HG02973 (cell line): Measurements from ENCODE around the gene SLC9A9.

ENCODE experiments used
- ATAC-seq: cut with Tn5 transposase; IDR thresholded peaks from one replicate; pipeline ENCODE4 v1.9.1; 2021; ENCODE audit warnings: moderate library complexity; ENCODE audit not compliant: unreplicated experiment

SLC9A9 gene

GRCh38 chr3:143430568-143430967, 417.7 kb downstream of the SLC9A9 start:
- no peak for ATAC-seq

DNA sequence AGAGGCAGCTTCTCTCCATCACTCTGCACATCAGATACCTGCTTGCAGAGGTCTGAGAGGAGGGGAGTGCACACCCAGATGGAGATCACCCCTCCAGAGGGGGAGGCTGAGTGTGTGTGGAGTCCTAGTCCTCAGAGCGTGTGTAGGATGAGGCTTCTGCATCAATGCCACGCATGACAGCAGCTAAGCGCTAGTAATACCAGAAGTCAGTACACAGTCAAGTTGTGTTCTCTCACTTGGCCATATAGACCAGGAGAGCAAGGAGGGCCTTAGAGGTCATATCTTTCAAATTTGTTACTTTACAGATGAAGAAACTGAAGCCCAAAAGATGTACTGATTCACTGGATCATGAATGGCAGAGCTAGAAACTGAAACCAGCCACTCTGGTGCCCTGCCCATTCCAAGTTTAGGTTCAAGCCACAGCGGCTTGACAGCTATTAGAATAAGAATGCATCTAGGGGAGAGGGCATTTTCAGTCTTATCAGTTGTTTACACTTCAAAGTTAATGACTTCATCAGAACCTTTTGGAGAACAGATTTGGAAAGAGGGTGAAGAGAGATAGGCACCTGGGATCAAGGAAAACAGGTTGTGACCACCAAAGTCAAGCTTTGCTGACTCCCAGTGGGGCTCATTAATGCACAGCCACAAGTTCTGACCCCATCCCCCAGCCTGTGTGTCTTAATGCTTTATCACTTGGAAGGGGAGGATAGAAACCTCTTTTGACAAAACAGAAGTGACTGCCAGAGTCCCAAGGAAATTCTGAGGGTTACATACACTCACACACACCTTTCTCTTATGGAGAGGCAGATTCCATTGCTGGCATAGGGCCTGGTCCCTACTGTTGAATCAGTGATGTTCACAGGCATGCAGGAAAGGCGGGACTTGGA, 418.4 kb downstream of the SLC9A9 start:
- no peak for ATAC-seq

DNA sequence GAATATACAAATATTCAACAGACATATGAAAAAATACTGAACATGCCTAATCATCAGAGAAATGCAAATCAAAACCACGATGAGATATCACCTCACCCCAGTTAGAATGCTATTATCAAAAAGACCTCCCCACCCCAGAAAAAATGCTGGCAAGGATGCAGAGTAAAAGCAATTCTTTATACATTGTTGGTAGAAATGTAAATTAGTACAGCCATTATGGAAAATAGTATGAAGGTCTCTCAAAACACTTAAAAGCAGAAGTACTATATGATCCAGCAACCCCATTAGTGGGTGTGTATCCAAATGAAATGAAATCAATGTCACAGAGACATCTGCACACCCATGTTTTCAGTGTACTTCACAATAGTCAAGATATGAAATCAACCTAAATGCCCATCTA, 420.0 kb downstream of the SLC9A9 start:
- no peak for ATAC-seq

GRCh38 chr3:143427631-143428030, 420.6 kb downstream of the SLC9A9 start:
- ATAC-seq: no peak

GRCh38 chr3:143424874-143425273, 423.4 kb downstream of the SLC9A9 start:
- ATAC-seq: no peak

- no peak for ATAC-seq
These were observed 426.7 kb downstream of the SLC9A9 start for GRCh38 chr3:143421556-143421955.

DNA sequence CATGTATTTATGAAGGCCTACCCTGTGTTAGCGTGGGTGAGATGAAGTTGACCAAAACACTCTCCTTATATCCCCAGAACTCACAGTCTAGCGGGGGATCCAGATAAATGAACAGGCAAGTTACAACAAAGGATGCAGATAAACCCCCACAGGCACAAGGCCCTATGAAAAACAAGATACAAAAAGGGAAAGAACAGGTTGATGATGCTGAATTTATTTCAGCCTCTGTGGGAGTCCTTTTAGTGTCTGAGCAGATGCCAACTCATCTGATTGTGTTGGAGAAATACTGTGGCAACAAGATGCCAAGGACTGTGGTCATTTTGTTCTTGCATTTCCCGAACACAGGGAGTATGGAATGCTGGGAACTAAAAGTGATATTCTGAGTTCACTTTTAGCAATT, 428.7 kb downstream of the SLC9A9 start:
- ATAC-seq: no peak

GRCh38 chr3:143418391-143418790, 429.9 kb downstream of the SLC9A9 start:
- no peak for ATAC-seq

GRCh38 chr3:143416229-143416628, 432.0 kb downstream of the SLC9A9 start:
- no peak for ATAC-seq

DNA sequence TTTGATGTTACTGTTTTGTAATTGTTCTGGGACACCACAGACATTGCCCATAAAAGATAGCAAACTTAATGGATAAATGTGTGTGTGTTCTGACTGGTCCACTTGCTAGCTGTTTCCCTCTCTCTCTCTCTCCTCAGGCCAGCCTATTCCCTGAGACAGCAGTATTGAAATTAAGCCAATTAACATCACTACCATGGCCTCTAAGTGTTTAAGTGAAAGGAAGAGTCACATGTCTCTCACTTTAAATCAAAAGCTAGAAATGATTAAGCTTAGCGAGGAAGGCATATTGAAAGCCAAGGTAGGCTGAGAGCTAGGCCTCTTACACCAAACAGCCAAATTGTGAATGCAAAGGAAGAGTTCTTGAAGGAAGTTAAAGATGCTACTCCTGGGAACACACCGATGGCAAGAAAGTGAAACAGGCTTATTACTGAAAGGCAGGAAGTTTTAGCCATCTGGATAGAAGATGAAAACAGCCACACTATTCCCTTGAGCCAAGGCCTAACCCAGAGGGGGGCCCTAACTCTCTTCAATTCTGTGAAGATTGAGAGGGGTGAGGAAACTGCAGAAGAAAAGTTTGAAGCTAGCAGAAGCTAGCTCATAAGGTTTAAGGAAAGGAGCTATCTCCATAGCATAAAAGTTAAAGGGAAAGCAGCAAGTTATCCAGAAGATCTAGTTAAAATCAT, 433.6 kb downstream of the SLC9A9 start:
- ATAC-seq: no peak

DNA sequence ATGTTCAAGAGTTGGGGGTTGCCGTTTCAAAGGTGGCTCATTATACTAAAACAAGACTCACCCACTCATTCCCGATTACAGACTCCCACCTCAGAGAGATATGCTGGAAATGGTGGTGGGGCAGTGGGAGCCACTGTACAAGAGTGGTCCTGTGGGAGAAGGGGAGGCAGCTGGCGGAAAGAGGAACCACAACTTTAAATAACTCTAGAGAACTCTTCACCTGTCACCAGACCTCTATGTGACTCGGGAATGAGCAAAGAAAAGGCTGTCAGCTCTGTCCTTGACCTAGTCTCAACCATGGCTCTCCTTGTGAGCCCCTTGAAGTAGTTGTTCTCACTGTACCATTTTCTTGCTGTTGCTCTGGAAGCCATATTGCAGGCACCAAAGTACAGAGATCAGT, 434.9 kb downstream of the SLC9A9 start:
- ATAC-seq: no peak

- no peak for ATAC-seq
These were observed 436.2 kb downstream of the SLC9A9 start for GRCh38 chr3:143412084-143412483.

- no peak for ATAC-seq
These were observed 438.0 kb downstream of the SLC9A9 start for GRCh38 chr3:143410259-143410658.

- no peak for ATAC-seq
These were observed 439.5 kb downstream of the SLC9A9 start for GRCh38 chr3:143408771-143409170.

DNA sequence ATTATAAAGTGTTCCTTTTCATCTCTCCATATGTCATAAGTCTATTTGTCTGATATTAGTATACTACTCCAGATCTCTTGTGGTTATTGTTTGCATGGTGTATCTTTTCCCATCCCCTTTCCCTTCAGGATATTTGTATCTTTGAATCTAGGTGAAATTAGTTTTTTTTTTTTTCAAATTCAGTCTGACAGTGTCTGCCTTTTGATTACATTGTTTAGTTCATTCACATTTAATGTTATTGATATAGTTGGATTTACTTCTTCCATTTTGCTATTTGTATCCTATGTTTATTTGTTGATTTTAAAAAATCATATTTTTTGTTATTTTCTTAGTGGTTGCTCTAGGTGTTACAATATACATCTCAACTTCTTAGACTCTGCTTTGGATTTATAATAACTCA, 445.7 kb downstream of the SLC9A9 start:
- ATAC-seq: no peak

GRCh38 chr3:143396790-143397189, 451.5 kb downstream of the SLC9A9 start:
- no peak for ATAC-seq

DNA sequence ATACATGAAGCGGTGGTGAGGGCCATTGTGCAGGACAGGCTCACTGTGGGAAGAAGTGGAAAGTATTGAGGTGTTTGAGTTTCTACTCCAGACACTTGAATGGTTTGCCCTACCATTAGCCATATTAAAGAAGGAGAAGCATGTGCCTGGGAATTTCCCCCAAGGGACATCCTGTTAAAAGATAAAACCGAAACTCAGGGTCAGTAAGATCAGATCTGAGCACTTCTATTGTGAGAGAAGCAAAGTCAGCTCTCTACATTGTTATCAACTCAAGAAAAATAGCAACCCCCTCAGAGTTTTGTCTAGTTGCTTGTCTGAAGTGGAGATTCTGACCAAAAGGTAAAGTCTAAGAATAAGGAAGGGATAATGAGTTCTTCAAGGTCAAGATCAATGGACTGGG, 458.9 kb downstream of the SLC9A9 start:
- no peak for ATAC-seq

DNA sequence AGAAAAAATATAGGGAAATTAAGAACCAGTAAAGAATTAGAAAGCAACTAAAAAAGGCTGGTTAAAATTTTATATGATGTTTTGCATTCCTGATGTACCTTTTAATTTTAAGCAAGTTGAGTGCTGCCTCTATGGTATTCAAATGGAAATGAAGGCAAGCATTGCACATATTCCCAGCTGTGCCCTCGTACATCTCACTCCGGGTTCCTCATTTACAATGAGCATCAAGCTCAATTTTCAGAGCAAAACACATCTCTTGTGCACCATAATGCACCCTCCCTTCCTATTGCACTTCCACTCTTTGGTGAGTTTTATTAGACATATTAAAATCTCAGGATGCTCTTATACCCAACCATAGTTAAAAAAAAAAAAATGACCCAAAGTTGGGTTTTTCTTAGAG, 460.8 kb downstream of the SLC9A9 start:
- no peak for ATAC-seq

GRCh38 chr3:143384076-143384475, 464.2 kb downstream of the SLC9A9 start:
- no peak for ATAC-seq

DNA sequence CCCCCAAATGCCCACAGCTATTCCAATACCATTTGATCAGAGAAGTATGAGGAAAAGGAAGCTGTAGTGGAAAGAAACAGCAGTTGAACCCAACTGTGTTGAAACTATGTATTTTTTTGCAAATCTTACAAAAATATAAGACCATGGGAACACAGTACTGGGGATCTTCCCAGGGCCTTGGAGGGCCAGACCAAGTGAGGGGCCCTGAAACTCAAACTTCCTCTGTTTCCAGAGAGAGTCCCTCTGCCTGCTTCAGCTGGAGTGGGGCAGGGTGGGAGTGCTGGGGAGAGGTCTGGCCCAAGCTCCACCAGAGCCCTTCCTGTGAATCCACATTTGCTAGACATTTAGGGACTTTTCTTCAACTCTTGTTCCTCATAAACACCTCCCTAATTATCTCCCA, 464.8 kb downstream of the SLC9A9 start:
- no peak for ATAC-seq

DNA sequence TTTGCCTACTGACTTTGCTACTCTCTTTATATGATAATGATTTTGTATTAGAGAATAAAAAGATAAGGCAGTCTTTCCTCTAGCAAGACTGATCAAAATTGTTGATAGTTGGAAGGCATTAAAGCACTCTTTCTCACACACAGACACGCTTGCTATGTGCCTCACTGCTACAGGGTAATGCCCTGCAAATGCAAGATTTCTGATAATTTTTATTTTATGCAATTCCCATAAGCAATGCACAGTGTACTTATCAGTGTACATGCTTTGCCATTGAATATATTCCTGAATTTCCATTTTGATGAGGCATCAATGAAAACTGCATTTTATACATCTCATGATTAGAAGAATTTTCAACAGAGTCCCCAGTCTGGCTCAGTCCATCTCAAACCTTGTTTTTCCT, 465.5 kb downstream of the SLC9A9 start:
- no peak for ATAC-seq

GRCh38 chr3:143380449-143380848, 467.8 kb downstream of the SLC9A9 start:
- ATAC-seq: no peak
